GM12801 (cell line): ENCODE data around the gene HGS.

ENCODE experiments used
- CTCF ChIP-seq: IDR thresholded peaks from one replicate; pipeline ENCODE4 v1.5.1; 2011; ENCODE audit warnings: control low read depth; ENCODE audit not compliant: insufficient read length; ENCODE audit errors: extremely low read depth

HGS gene

GRCh38 chr17:81697261-81698044, 13.6 kb downstream of the HGS start:
- no peak for TF ChIP-seq CTCF

- TF ChIP-seq CTCF = no peak
Observed at GRCh38 chr17:81700353-81701287, 16.8 kb downstream of the HGS start.

- no peak for TF ChIP-seq CTCF
Observed at GRCh38 chr17:81701288-81702071, 17.7 kb downstream of the HGS start.

GRCh38 chr17:81702934-81703746, 19.3 kb downstream of the HGS start, which contains the start of gene MRPL12:
Gene MRPL12 (plus strand): TSS chr17:81703367. CDS start chr17:81703502, 135 bp downstream.
- no peak for TF ChIP-seq CTCF

GRCh38 chr17:81703747-81704654, 20.2 kb downstream of the HGS start:
- no peak for TF ChIP-seq CTCF

GRCh38 chr17:81705518-81706231, 21.9 kb downstream of the HGS start:
- no peak for TF ChIP-seq CTCF
